ENCODE measurements around the gene PATE1. TPM values are rescaled to one million over a fixed set of nuclear protein-coding genes. Genes with fewer than 3 reads are reported as not detected.

The PATE1 gene
- total and polyA plus RNA-seq, 2 experiments from 2014 or later: not detected

DNA sequence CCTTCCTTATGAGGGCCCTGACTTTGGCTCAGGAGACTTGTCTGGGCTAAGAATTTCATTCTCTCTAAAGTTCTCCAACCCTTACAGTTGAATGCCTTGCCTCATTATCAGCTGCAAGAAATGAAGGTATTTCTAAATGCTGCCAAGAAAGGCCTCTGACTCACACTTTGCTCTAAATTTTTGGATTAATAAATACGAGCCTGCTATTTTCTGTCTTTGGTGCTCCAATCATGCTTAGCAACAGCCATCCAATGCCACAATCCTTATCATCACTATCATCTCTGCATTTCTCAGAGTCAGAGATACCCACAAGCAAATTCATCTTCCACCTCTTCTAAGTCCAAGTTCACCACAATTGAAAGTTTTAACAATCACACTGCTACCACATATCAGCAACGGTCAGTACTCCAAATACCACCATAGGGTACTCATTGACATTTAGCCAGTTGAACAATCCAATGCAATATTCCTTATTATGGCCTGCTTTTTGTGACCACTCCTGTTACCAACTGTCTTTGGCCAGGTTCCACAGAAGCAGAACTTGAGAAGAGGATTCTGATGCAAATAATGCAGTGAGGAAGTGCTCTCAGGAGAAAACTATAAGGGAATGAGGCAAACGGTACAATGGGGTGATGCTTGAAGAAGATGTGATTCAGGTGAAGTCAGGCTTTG is 26.9 kb downstream of the PATE1 start:
- Histone ChIP-seq H3K4me2 (no peak overlapping the region), H3K4me3 (no peak overlapping the region), H3K36me3 (replicated peaks; ENCODE audit: insufficient read depth, low read depth) (no peaks in the 10 kb centered on the region), H4K20me1 (ENCODE audit: insufficient read depth, poor library complexity, severe bottlenecking) (no peaks in the 10 kb centered on the region), H3K4me1 (ENCODE audit: insufficient read depth) (no peaks in the 10 kb centered on the region), H2AFZ (no peak overlapping the region), H3K27ac (no peak overlapping the region), H3K79me2 (no peaks in the 10 kb centered on the region), H3K9me3 (ENCODE audit: low read depth) (no peaks in the 10 kb centered on the region), H3K27me3 (no peaks in the 10 kb centered on the region), H3K9me2 (replicated peaks; ENCODE audit: insufficient read depth) (no peaks in the 10 kb centered on the region)
- no peak for DNase-seq (ENCODE audit: low spot score)
- TF ChIP-seq EZH2 (IDR thresholded peaks at IDR 0.05; ENCODE audit: borderline replicate concordance) (no peak), EZH2phosphoT487 (IDR thresholded peaks at IDR 0.05; ENCODE audit: low read depth, severe bottlenecking, unreplicated experiment) (no peak)
- TF ChIP-seq, protein P1, sequence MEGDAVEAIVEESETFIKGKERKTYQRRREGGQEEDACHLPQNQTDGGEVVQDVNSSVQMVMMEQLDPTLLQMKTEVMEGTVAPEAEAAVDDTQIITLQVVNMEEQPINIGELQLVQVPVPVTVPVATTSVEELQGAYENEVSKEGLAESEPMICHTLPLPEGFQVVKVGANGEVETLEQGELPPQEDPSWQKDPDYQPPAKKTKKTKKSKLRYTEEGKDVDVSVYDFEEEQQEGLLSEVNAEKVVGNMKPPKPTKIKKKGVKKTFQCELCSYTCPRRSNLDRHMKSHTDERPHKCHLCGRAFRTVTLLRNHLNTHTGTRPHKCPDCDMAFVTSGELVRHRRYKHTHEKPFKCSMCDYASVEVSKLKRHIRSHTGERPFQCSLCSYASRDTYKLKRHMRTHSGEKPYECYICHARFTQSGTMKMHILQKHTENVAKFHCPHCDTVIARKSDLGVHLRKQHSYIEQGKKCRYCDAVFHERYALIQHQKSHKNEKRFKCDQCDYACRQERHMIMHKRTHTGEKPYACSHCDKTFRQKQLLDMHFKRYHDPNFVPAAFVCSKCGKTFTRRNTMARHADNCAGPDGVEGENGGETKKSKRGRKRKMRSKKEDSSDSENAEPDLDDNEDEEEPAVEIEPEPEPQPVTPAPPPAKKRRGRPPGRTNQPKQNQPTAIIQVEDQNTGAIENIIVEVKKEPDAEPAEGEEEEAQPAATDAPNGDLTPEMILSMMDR (IDR thresholded peaks at IDR 0.05; ENCODE audit: poor library complexity): no peak
- WGBS (ENCODE audit: low lambda C conversion rate, missing lambda C conversion rate): 82% methylated on average over 3 of the region's 3 CpGs

GRCh38 chr11:125773516-125773915 is 27.4 kb downstream of the PATE1 start:
- 77% methylated on average over 3 of the region's 3 CpGs for WGBS (ENCODE audit: low lambda C conversion rate, missing lambda C conversion rate)
- Histone ChIP-seq H3K36me3 (replicated peaks; ENCODE audit: insufficient read depth, low read depth) (no peaks in the 10 kb centered on the region), H3K27ac (no peak overlapping the region), H3K4me2 (no peak overlapping the region), H3K4me1 (ENCODE audit: insufficient read depth) (no peaks in the 10 kb centered on the region), H3K79me2 (no peaks in the 10 kb centered on the region), H2AFZ (no peak overlapping the region), H3K27me3 (no peaks in the 10 kb centered on the region), H4K20me1 (ENCODE audit: insufficient read depth, poor library complexity, severe bottlenecking) (no peaks in the 10 kb centered on the region), H3K9me3 (ENCODE audit: low read depth) (no peaks in the 10 kb centered on the region), H3K4me3 (no peak overlapping the region), H3K9me2 (replicated peaks; ENCODE audit: insufficient read depth) (no peaks in the 10 kb centered on the region)
- DNase-seq (ENCODE audit: low spot score): no peak
- TF ChIP-seq, protein P1 (IDR thresholded peaks at IDR 0.05; ENCODE audit: poor library complexity): no peak
- TF ChIP-seq EZH2 (IDR thresholded peaks at IDR 0.05; ENCODE audit: borderline replicate concordance): no peak

DNA sequence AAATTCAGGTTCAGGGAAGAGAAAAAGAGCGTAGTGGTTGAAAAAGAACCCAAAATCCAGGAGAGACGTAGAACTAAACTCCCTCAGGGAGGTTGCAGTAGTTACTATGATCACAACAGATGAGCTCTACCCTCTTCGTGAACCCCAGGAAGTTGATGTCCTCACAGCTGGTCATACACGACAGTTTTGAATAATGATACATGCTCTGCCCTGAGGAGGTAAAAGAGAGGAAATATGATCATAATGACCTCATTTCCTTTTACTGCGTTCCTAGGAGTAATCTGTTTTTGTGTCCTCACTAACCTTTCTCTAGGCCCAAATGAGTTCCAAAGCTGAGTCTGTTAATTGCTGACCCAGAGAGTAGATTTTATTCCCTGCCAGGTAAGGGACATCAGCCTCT is 31.2 kb downstream of the PATE1 start:
- no peaks in the 10 kb centered on the region for H3K4me1 ChIP-seq (ENCODE audit: insufficient read depth)
- H3K27me3 ChIP-seq: no peaks in the 10 kb centered on the region
- H3K36me3 ChIP-seq (replicated peaks; ENCODE audit: insufficient read depth, low read depth): no peaks in the 10 kb centered on the region
- H3K9me2 ChIP-seq (replicated peaks; ENCODE audit: insufficient read depth): no peaks in the 10 kb centered on the region
- 73% methylated on average over 5 of the region's 5 CpGs for WGBS (ENCODE audit: low lambda C conversion rate, missing lambda C conversion rate)
- no peaks in the 10 kb centered on the region for H3K79me2 ChIP-seq
- DNase-seq (ENCODE audit: low spot score): no peak
- H3K9me3 ChIP-seq (ENCODE audit: low read depth): no peaks in the 10 kb centered on the region
- no peak overlapping the region for H3K4me2 ChIP-seq
- no peak overlapping the region for H2AFZ ChIP-seq
- H3K4me3 ChIP-seq: no peak overlapping the region
- no peaks in the 10 kb centered on the region for H4K20me1 ChIP-seq (ENCODE audit: insufficient read depth, poor library complexity, severe bottlenecking)
- no peak overlapping the region for H3K27ac ChIP-seq
- TF ChIP-seq EZH2phosphoT487 (IDR thresholded peaks at IDR 0.05; ENCODE audit: low read depth, severe bottlenecking, unreplicated experiment) (no peak), EZH2 (IDR thresholded peaks at IDR 0.05; ENCODE audit: borderline replicate concordance) (no peak)
- TF ChIP-seq, protein P1 (IDR thresholded peaks at IDR 0.05; ENCODE audit: poor library complexity): no peak

- Histone ChIP-seq H2AFZ (no peak within 1 kb of the TSS), H3K27me3 (no peaks in the 10 kb centered on the region)
Measured at GRCh38 chr11:125778728-125779127, 32.6 kb downstream of the PATE1 start, which contains the start of gene PATE2. Gene PATE2, minus strand, starts transcription at chr11:125778828. Its CDS starts 55 bp downstream, at chr11:125778773.

More at GRCh38 chr11:125778728-125779127, 32.6 kb downstream of the PATE1 start, which contains the start of gene PATE2:
- no peaks in the 10 kb centered on the region for H3K9me3 ChIP-seq (ENCODE audit: low read depth)
- TF ChIP-seq EZH2phosphoT487 (IDR thresholded peaks at IDR 0.05; ENCODE audit: low read depth, severe bottlenecking, unreplicated experiment) (no peak), EZH2 (IDR thresholded peaks at IDR 0.05; ENCODE audit: borderline replicate concordance) (no peak)
- TF ChIP-seq, protein P1 (IDR thresholded peaks at IDR 0.05; ENCODE audit: poor library complexity): no peak
- H3K9me2 ChIP-seq (replicated peaks; ENCODE audit: insufficient read depth): no peaks in the 10 kb centered on the region
- H4K20me1 ChIP-seq (ENCODE audit: insufficient read depth, poor library complexity, severe bottlenecking): no peaks in the 10 kb centered on the region
- H3K27ac ChIP-seq: no peak within 1 kb of the TSS
- no peaks in the 10 kb centered on the region for H3K4me1 ChIP-seq (ENCODE audit: insufficient read depth)
- no peaks in the 10 kb centered on the region for H3K36me3 ChIP-seq (replicated peaks; ENCODE audit: insufficient read depth, low read depth)
- H3K79me2 ChIP-seq: no peaks in the 10 kb centered on the region
- H3K4me2 ChIP-seq: no peak within 1 kb of the TSS
- H3K4me3 ChIP-seq: no peak within 1 kb of the TSS
- no peak for DNase-seq (ENCODE audit: low spot score)
